Anterior cingulate cortex (tissue), 58 donors: ENCODE results near the gene GRIK4.

Source experiments
- DNase-seq, 58 donors: peaks; one replicate each; lab custom pipeline; 2025; lab: John Stamatoyannopoulos, UW

Gene GRIK4

DNA sequence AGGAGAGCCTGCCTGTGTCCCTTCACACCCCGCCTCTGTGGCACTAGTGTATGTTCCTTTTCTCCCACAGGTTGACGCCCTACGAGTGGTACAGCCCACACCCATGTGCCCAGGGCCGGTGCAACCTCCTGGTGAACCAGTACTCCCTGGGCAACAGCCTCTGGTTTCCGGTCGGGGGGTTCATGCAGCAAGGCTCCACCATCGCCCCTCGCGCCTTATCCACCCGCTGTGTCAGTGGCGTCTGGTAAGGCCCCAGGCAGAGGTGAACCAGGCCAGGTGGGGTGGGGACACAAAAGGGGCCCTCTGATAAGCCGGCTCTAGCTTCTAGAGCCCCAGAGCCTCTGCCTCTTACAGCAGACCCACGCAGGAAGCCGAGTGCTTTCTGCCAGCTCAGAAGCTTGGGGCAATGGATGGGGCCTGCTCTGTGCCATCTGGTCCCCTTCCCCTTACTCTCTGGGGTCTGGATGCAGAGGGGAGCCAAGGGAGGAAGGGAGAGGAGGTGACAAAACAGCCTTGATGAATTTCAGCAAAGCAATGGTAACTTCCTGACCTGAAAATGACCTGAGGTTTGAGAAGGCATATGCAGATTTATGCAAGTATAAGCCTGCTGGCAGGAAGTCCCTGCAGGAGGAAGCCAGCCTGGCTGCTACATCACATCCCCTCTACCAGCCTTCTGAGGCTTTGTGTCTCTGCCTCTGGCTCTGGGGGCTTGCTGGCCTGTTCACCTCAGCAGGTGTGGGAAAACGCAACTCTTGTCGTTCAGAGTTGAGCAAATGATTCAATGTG, 445.4 kb downstream of the GRIK4 start:
- no peak for DNase-seq

DNA sequence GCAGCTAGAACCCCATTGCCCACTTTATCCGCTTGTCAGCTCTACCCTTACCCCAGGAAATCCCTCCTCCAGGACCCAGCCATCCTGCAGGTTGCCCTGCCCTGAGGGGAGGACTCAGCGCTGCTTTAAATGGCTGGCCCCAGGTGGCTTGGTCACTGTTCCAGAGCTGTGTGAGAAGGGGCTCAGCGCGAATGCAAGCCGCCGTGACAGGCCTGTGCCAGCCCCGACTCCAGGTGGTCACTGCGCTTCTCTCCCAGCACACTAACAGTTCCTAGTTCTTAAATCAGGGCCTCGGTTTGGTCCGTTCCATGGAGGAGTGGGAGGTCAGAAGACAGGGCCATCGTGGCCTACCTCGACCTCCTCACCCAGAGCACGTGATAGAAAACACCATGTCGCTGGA, 446.6 kb downstream of the GRIK4 start:
- no peak for DNase-seq

DNA sequence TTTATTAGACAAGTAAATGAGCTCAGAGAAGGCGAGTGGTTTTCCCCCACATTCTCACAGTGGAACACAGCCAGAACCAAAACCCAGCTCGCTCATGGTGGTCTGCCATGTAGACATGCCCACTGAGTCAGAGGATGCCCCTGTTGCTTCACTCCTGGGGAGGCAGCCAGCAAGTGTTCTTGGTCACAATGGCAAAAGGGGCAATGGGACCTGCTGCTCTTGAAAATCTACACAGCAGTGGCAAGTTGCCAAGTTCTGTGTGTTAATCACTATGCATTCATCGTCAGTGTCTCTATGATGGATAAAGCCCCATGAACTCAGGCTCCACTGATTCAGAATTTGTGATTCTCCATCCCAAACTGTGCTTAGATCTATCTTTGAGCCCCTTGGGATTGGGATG, 447.6 kb downstream of the GRIK4 start:
- peak in 1 of 58 donors; percentile 56 for DNase-seq

- DNase-seq: no peak
Measured at GRCh38 chr11:120964857-120965256, 453.3 kb downstream of the GRIK4 start.

DNA sequence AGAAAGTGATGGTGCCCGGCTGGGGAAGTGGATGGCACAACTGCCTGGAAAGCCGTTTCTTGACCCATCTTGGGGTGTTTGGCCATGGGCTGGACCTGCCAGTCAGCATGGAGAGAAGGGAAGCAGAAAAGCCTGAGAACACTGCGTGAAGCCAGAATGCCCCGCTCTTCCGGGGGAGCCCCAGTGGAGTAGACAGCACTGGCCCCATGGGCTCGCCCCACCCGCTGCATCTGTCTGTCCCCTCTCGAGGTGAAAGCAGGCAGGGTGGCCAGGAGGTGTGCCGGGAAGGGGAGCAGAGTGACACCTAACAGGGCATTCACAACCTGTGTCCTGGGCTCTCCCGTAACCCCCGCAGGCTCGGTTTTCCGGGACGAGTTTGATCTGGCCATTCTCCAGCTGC, 455.3 kb downstream of the GRIK4 start:
- DNase-seq: no peak

- peak in 1 of 58 donors; percentile 29 for DNase-seq
Measured at GRCh38 chr11:120969993-120970392, 458.4 kb downstream of the GRIK4 start.

DNA sequence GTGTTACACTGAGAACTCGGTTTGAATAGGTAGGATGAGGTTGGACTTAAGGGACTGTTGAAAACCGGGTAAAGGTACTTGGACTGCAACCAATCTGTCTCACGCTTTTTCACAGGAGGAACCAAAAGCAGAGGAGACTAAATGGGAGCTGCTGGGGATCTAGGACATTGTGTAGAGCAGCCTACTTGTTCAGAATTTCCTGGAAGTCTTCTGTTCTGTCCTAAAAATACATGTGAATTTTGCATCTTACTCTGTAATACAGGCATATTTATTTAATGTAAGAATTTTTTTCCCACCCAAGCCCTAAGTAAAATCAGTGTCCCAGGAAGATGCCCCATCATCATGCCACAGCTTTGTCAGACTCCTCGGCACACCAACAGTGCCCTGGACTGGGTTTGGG, 460.3 kb downstream of the GRIK4 start:
- peak in 1 of 58 donors; percentile 4 for DNase-seq

DNA sequence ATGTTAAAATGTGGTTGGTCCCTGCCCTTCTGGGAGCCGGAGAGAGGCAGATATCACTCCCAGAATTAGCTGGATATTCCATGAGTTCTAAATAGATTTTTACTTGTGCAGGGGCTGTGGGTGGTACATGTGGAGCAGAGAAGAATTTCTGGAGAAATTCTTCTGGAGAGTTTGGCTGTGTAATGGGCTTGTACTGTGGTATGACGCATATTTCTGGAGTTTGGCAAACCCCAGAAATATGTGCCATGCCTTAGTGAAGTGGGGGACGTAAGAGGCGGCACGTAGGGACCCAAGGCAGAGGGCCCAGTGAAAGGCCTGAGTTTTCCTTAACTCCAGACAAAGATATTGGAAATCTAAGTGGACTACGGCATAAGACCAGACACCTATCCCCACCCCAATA, 461.1 kb downstream of the GRIK4 start:
- DNase-seq: no peak

DNA sequence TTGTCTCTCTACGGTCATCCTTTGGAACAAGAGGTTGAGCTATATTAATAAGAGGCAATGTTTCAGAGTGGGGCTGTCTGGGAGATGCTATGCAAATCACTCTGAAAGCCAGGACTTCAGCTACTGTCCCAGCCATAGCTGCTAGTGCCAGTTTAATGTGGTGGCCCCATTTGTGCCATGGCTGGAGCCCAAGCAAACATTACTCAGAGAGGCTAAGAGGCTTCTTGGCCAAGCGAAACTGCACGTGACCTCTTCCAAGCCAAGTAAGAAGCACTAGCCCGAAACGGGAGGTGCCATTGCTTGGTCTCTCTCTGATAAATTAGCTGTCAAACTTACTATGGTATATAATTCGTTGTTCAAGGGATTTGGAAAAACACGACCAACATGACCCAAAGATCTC, 462.0 kb downstream of the GRIK4 start:
- peak in 6 of 58 donors; percentile 8 to 54 (median 14) for DNase-seq

GRCh38 chr11:120974466-120974865, 462.9 kb downstream of the GRIK4 start:
- peak in 1 of 58 donors; percentile 23 for DNase-seq

GRCh38 chr11:120974965-120975364, 463.4 kb downstream of the GRIK4 start:
- DNase-seq: no peak

GRCh38 chr11:120977266-120978137, 466.0 kb downstream of the GRIK4 start:
- peak in 18 of 58 donors; percentile 7 to 60 (median 47) for DNase-seq

- DNase-seq: no peak
Measured at GRCh38 chr11:120978701-120979100, 467.2 kb downstream of the GRIK4 start.

- peak in 7 of 58 donors; percentile 9 to 27 (median 16) for DNase-seq
Measured at GRCh38 chr11:120985718-120986569, 474.4 kb downstream of the GRIK4 start.

- no peak for DNase-seq
Measured at GRCh38 chr11:120988603-120989002, 477.1 kb downstream of the GRIK4 start.

DNA sequence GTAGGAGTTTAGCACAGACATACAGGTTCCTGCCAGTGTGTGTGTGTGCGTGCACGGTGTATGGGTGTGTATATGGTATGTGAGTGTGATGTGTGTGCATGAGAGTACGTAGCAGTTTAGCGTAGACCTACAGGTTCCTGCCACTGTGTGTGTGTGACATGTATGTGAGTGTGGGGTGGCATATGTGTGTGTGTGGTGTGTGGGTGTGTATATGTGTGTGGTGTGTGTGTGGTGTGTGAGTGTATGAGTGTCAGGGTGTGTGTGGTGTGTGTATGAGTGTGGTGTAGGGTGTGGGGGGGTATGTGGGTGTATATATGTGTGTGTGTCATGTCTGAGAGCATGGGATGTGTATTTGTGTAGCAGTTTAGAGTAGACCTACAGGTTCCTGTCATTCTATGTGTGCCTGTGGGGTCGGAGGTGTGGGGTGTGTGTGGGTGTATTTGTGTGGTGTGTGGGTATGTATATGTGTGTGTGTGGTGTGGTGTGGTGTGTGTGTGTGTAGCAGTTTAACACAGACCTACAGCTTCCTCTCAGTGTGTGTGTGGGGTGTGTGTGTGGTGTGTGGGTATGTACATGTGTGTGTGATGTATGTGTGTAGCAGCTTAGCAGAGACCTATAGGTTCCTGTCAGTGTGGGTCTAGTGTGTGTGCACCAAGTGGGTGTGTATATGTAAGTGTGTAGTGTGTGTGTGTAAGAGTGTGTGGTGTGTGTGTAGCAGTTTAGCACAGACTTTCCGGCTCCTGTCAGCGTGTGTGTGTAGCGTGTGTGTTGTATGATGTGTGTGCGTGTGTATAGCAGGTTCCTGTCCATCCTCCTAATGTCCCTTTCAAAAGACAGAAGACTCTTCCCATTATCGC, 480.5 kb downstream of the GRIK4 start:
- DNase-seq: no peak

GRCh38 chr11:120994091-120994859, 482.7 kb downstream of the GRIK4 start:
- DNase-seq: no peak

DNA sequence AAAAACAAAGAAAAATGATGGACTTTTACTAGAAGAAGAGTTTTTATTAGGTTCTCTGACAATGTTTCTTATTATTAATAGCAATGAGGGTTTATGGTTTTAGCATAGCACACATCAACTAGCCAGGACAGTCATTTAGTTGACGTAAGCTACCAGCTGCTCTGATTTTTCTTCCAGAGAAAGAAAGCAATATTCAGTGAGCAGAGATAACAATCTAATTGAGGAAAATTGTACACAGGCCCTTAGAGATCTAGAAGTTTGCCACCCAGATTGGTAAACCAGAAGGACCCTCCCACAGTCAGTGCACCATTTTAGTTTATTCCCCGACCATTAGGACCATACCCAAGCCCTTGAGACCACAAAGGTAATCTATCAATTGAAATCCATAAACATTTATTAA, 483.6 kb downstream of the GRIK4 start:
- no peak for DNase-seq

- no peak for DNase-seq
Measured at GRCh38 chr11:120996973-120997372, 485.4 kb downstream of the GRIK4 start.
